Activated T-helper 1 cell treated with anti-CD3 and anti-CD28 coated beads, Interleukin-2, amount 50 U/mL, for 16 hours (primary cell): Measurements from ENCODE around the gene SPIB.
"Not testable (repeated sequence)": the region's sequence is repeated elsewhere in the genome, so short reads cannot be mapped to it uniquely, and the experiment has no call there.

Experiments
- DNase-seq, 2 donors: peaks; one replicate each; pipeline ENCODE4 v3.0.0-alpha.2; 2020; ENCODE audit warnings: low read depth in 1 of 2, low spot score in 1 of 2

SPIB gene

GRCh38 chr19:50418176-50419021 lies at the start of gene SPIB:
Gene SPIB, plus strand, starts transcription at chr19:50418938. Its CDS starts 25 bp downstream, at chr19:50418963.
- no peak for DNase-seq

DNA sequence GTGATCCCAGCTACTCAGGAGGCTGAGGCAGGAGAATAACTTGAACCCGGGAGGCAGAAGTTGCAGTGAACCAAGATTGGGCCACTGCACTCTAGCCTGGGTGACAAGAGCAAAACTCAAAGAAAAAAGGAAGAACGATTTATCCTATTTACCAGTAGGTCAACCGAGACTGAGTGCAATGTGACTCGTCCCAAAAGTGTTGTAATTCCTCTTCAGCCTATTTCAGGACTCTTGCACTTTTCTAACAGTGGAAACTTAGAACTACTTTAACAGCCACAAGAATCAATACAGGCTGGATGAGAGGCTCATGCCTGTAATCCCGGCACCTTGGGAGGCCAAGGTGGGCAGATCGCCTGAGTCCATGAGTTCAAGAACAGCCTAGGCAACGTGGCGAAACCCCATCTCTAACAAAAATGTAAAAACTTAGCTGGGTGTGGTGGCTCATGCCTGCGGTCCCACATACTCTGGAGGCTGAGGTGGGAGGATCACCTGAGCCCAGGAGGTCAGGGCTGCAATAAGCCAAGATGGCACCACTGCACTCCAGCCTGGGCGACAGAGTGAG lies 46.7 kb upstream of the SPIB start:
- no peak for DNase-seq

- peak; percentile 86 to 92 for DNase-seq
Observed at GRCh38 chr19:50376166-50377050, 42.3 kb upstream of the SPIB start, which contains the start of gene NR1H2. Gene NR1H2, plus strand, starts transcription at chr19:50376457. Its CDS starts 1,149 bp downstream, at chr19:50377606.

DNA sequence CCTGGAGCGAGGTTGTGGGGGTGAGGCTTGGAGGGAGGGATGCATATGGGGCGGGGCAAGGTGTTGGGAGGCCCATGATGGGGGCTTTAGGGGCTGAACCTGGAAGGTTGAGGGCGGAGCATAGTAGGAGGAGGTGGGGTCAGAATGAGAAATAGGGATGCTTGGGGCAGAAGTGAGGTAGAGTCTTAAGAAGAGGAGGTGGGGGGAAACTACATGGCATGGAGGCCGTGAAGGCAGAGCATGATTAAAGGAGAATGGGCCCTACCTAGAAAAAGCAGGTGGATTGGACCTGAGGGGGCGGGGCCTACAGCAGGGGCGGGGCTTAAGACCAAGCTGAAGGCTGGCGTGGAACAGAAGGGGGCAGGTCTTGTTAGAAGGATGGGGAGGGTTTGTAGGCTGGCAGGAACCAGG lies 41.7 kb upstream of the SPIB start:
- DNase-seq, result no peak

DNA sequence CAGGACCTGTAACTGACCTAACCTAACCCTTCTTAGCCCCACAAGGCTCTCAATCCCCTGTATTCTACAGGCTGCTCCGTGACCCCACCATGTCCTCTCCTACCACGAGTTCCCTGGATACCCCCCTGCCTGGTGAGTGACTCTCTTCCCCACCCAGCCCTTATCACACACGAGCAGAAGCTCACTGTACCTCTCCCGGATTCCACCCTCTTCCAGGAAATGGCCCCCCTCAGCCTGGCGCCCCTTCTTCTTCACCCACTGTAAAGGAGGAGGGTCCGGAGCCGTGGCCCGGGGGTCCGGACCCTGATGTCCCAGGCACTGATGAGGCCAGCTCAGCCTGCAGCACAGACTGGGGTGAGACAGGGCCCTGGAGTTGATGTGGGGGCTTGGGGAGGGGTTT lies 41.2 kb upstream of the SPIB start:
- no peak for DNase-seq

GRCh38 chr19:50378169-50378862 lies 40.4 kb upstream of the SPIB start:
- no peak for DNase-seq

DNA sequence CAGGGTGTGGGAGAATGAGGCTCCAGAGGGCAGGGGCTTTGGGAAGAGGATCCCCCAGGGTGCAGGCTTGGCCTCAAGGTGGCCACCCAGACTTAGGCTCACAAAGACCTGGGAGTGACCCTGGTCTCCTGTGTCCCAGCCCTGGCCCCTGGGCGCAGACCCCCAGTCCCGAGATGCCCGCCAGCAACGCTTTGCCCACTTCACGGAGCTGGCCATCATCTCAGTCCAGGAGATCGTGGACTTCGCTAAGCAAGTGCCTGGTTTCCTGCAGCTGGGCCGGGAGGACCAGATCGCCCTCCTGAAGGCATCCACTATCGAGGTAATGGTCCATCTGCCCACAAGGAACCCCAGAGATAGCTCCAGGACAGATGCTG lies 39.9 kb upstream of the SPIB start:
- no peak for DNase-seq

GRCh38 chr19:50379602-50380001 lies 39.1 kb upstream of the SPIB start:
- no peak for DNase-seq

GRCh38 chr19:50380137-50380536 lies 38.6 kb upstream of the SPIB start:
- no peak for DNase-seq

- DNase-seq, result no peak
Observed at GRCh38 chr19:50380751-50381151, 38.0 kb upstream of the SPIB start.

DNA sequence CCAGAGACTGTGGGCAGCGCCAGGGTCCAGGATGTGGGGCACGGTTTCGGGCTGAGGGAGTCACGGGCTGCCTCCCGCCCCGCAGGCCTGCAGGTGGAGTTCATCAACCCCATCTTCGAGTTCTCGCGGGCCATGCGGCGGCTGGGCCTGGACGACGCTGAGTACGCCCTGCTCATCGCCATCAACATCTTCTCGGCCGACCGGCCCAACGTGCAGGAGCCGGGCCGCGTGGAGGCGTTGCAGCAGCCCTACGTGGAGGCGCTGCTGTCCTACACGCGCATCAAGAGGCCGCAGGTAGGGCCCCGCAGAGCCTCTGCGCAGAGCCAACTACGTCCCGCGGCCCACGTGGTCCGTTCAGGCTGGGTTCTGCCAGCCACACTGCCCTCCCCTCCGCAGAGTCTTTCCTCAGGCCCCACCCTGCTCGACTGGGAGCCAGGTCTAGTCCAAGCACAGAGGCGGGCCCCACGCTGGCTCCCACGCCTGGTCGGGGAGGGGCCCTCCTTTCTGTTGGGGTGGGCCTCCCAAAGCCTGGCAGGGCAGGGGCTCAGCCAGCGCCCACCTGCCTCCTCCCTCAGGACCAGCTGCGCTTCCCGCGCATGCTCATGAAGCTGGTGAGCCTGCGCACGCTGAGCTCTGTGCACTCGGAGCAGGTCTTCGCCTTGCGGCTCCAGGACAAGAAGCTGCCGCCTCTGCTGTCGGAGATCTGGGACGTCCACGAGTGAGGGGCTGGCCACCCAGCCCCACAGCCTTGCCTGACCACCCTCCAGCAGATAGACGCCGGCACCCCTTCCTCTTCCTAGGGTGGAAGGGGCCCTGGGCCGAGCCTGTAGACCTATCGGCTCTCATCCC lies 36.6 kb upstream of the SPIB start:
- no peak for DNase-seq

DNA sequence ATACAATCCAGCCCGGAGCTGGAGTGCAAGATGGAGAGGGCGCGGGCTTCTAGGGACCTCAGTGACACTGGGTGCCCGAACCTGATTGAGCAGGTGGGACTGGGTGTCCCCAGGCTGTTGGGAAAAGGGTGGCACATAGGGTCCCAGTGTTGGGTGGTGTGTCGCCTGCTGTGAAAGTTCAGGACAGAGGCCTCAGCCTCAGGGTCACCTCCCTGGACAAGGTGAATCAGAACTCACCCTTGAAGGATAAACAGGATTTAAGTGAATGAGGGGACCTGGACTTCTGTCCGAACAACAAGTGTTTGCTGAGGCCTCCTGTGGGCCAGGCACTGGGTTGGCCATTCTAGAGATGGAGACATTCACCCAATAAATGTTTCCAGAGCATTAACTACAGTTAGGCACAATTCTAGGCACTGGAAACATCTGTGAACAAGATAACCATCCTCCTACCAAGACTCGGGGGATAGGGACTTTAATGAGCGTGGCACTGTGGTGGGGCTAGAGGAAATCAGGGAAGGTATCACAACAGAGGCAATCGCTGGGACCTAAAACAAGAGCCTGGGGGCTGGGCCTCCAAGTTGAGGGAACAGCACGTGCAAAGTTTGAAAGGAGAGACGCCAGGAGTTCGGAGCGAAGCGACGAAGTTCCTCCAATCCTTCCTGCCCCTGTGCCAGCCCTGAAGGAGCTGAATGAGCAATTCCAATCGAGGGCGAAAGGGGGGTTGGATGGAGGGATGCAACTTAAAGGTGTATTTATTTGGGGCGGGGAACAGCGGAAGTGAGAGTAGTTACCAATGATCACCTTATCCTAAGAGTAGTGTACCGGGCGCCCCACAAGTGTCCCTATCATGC lies 35.5 kb upstream of the SPIB start:
- no peak for DNase-seq

DNA sequence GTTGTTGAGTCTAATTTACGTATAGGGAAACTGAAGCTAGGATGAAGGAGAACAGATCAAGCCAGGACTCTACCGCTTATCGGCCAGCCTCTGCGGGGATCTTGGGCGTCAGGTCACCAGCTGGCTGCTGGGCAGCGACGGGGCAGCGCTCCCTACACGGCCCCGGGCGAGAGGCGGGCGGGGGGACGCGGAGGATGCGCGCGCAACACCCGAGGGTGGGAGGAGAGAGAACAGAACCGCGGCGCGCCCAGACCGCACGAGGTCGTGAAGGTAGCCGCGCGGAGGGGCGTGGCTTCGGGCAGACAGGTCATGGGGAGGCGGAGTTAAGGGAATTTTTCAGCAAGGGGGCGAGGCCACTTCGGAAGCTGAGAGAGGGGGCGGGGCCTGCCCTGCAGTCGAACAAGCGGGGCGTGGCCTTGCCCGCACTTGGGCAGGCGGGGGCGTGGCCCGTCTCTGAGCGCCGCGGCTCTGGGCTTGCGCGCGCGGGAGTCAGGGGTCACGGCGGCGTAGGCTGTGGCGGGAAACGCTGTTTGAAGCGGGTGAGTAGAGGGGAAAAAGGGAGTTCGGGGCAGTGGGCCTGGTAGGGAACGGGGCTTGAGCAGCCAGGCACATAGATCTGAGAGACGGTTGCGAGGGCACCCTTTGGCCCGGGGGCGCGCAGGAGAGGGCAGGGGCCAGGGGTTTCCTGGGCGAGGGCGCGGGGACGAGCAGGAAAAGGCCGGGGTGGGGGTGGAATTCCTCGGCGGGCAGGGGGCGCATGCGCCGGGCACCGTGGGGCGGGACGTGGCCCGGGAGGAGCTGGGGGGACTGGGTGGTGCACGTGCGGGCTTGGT lies 34.7 kb upstream of the SPIB start, which contains the start of gene POLD1:
Gene POLD1, plus strand, starts transcription at position 496 of the 833 bp plus-strand sequence. CDS start 14,505 bp downstream, outside the sequence.
- DNase-seq, result peak; percentile 94 to 98

GRCh38 chr19:50384685-50385535 lies 33.8 kb upstream of the SPIB start:
- DNase-seq, result no peak

DNA sequence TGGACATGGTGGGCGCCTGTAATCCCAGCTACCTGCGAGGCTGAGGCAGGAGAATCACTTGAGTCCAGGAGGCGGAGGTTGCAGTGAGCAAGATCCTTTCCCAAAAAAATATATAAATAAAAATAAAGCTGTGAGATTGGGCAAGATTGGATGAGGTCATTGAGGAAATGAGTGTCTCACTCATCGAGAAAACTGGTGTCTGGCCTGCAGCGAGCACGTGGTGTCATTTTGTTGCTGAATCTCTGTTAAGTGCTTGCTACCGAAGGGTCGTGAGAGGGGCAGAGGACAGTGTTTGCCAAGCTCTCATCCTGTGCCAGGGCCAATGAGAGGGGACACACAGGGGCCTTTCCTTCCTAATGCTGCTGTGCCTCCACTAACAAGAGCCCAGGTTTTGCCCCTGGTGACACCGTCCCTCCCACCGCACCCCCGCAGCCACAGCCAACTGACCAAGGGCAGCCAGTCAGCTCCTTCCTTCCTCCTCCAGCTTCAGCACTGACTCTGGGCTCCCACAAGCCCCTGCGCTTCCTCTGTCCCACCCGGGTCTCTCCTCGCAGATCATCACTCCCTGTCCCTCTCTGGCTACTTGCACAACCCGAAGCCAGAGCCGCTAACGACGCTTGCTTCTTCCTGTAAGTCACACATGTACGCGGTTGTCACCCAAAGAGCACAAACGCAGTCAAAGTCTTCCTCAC lies 31.4 kb upstream of the SPIB start:
- no peak for DNase-seq

DNA sequence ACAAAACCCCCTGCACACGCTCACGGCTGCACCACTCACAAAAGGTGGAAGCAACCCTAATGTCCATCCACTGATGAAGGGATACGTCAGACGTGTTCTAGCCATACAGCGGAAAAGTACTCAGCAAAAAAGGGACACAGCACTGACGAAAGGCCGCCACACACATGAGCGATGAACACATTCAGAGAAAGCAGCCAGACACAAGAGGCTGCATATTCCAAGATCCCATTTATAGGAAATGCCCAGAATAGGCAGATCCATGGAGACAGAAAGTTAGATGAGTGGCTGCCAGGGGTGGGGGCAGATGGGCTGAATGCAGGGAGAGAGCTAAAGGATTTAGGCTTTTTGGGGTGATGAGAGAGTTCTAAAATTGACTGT lies 30.9 kb upstream of the SPIB start:
- DNase-seq, result no peak

GRCh38 chr19:50390295-50390694 lies 28.4 kb upstream of the SPIB start:
- not testable (repeated sequence) for DNase-seq
